H1 (cell line): ENCODE results near the gene NPSR1. TPM values are rescaled to one million over a fixed set of nuclear protein-coding genes. Genes with fewer than 3 reads are reported as not detected.

Source experiments
- SP2 ChIP-seq: IDR thresholded peaks from 2 replicates; pipeline ENCODE4 v1.6.1; 2012; ENCODE audit warnings: mild to moderate bottlenecking, low read length, inconsistent platforms
- TAF1 ChIP-seq: IDR thresholded peaks from 2 replicates; pipeline ENCODE4 v1.6.1; 2011; ENCODE audit warnings: mild to moderate bottlenecking, low read depth, low read length
- ZNF274 ChIP-seq: IDR thresholded peaks from 2 replicates; pipeline ENCODE4 v1.7.0; 2012; ENCODE audit warnings: low read length, borderline replicate concordance; ENCODE audit errors: extremely low read depth
- polyA plus RNA-seq, 7 experiments: library from polyadenylated mRNA; depleted of rRNA in 3 of 7; stranded (reverse) in 5 of 7; unstranded in 2 of 7; fragments of >200 nt in 5 of 7; fragments of 200-250 nt in 2 of 7; gene quantifications; 1 replicate in 5 of 7; 2 replicates in 1 of 7; 4 replicates in 1 of 7; pipeline versions ENCODE4 v1.2.1 to v1.2.3, GENCODE V29; 2011 to 2013; ENCODE audit warnings: missing spikeins in 2 of 7, mixed read lengths in 2 of 7
- total RNA-seq: library from RNA; stranded (reverse); fragmentation: NEBNext Ultra II Directional; extraction: Animal tissue kit (Norgen Biotek cat#: 25700); gene quantifications from 2 replicates; pipeline ENCODE4 v1.2.1, GENCODE V29; 2021
- TF ChIP-seq, protein P1 (sequence below): fragments of 300-600 bp; sonication (generic); IDR thresholded peaks from 2 replicates; pipeline ENCODE4 v1.7.1; 2012; ENCODE audit warnings: low read length, moderate library complexity, mild to moderate bottlenecking, inconsistent platforms; ENCODE audit not compliant: insufficient replicate concordance

Gene NPSR1
- total and polyA plus RNA-seq, 2 of the 8 experiments (the other 6 are each of a cell fraction or from before 2014, with no cell fraction given) = not detected

GRCh38 chr7:34849163-34849960 is 191.3 kb downstream of the NPSR1 start (continued):
- TF ChIP-seq, protein P1, sequence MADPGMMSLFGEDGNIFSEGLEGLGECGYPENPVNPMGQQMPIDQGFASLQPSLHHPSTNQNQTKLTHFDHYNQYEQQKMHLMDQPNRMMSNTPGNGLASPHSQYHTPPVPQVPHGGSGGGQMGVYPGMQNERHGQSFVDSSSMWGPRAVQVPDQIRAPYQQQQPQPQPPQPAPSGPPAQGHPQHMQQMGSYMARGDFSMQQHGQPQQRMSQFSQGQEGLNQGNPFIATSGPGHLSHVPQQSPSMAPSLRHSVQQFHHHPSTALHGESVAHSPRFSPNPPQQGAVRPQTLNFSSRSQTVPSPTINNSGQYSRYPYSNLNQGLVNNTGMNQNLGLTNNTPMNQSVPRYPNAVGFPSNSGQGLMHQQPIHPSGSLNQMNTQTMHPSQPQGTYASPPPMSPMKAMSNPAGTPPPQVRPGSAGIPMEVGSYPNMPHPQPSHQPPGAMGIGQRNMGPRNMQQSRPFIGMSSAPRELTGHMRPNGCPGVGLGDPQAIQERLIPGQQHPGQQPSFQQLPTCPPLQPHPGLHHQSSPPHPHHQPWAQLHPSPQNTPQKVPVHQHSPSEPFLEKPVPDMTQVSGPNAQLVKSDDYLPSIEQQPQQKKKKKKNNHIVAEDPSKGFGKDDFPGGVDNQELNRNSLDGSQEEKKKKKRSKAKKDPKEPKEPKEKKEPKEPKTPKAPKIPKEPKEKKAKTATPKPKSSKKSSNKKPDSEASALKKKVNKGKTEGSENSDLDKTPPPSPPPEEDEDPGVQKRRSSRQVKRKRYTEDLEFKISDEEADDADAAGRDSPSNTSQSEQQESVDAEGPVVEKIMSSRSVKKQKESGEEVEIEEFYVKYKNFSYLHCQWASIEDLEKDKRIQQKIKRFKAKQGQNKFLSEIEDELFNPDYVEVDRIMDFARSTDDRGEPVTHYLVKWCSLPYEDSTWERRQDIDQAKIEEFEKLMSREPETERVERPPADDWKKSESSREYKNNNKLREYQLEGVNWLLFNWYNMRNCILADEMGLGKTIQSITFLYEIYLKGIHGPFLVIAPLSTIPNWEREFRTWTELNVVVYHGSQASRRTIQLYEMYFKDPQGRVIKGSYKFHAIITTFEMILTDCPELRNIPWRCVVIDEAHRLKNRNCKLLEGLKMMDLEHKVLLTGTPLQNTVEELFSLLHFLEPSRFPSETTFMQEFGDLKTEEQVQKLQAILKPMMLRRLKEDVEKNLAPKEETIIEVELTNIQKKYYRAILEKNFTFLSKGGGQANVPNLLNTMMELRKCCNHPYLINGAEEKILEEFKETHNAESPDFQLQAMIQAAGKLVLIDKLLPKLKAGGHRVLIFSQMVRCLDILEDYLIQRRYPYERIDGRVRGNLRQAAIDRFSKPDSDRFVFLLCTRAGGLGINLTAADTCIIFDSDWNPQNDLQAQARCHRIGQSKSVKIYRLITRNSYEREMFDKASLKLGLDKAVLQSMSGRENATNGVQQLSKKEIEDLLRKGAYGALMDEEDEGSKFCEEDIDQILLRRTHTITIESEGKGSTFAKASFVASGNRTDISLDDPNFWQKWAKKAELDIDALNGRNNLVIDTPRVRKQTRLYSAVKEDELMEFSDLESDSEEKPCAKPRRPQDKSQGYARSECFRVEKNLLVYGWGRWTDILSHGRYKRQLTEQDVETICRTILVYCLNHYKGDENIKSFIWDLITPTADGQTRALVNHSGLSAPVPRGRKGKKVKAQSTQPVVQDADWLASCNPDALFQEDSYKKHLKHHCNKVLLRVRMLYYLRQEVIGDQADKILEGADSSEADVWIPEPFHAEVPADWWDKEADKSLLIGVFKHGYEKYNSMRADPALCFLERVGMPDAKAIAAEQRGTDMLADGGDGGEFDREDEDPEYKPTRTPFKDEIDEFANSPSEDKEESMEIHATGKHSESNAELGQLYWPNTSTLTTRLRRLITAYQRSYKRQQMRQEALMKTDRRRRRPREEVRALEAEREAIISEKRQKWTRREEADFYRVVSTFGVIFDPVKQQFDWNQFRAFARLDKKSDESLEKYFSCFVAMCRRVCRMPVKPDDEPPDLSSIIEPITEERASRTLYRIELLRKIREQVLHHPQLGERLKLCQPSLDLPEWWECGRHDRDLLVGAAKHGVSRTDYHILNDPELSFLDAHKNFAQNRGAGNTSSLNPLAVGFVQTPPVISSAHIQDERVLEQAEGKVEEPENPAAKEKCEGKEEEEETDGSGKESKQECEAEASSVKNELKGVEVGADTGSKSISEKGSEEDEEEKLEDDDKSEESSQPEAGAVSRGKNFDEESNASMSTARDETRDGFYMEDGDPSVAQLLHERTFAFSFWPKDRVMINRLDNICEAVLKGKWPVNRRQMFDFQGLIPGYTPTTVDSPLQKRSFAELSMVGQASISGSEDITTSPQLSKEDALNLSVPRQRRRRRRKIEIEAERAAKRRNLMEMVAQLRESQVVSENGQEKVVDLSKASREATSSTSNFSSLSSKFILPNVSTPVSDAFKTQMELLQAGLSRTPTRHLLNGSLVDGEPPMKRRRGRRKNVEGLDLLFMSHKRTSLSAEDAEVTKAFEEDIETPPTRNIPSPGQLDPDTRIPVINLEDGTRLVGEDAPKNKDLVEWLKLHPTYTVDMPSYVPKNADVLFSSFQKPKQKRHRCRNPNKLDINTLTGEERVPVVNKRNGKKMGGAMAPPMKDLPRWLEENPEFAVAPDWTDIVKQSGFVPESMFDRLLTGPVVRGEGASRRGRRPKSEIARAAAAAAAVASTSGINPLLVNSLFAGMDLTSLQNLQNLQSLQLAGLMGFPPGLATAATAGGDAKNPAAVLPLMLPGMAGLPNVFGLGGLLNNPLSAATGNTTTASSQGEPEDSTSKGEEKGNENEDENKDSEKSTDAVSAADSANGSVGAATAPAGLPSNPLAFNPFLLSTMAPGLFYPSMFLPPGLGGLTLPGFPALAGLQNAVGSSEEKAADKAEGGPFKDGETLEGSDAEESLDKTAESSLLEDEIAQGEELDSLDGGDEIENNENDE = no peak
- TF ChIP-seq ZNF274 (no peak), SP2 (no peak), TAF1 (no peak)
